HG03558 (cell line): ENCODE data around the gene PERM1.
"Not testable (repeated sequence)": the region's sequence is repeated elsewhere in the genome, so short reads cannot be mapped to it uniquely, and the experiment has no call there.

Experiments used
- ATAC-seq: cut with Tn5 transposase; IDR thresholded peaks from one replicate; pipeline ENCODE4 v1.9.1; 2021; ENCODE audit warnings: moderate number of reproducible peaks; ENCODE audit not compliant: unreplicated experiment; ENCODE audit errors: extremely low read depth

PERM1 gene

GRCh38 chr1:998995-999724 is 17.3 kb upstream of the PERM1 start:
- no peak for ATAC-seq

GRCh38 chr1:998745-998994 is 16.8 kb upstream of the PERM1 start:
- no peak for ATAC-seq

- ATAC-seq, result no peak
Measured at GRCh38 chr1:997993-998744, 16.3 kb upstream of the PERM1 start.

GRCh38 chr1:997713-997992 is 15.8 kb upstream of the PERM1 start:
- no peak for ATAC-seq

GRCh38 chr1:996851-997712 is 15.2 kb upstream of the PERM1 start:
- no peak for ATAC-seq

- ATAC-seq, result no peak
Measured at GRCh38 chr1:995665-996633, 14.1 kb upstream of the PERM1 start.

- ATAC-seq, result not testable (repeated sequence)
Measured at GRCh38 chr1:994546-994945, 12.7 kb upstream of the PERM1 start.

- no peak for ATAC-seq
Measured at GRCh38 chr1:993379-993995, 11.6 kb upstream of the PERM1 start.

GRCh38 chr1:992362-992761 is 10.5 kb upstream of the PERM1 start:
- no peak for ATAC-seq

GRCh38 chr1:991895-992294 is 10.0 kb upstream of the PERM1 start:
- ATAC-seq, result no peak

GRCh38 chr1:991275-991674 is 9.4 kb upstream of the PERM1 start:
- not testable (repeated sequence) for ATAC-seq

GRCh38 chr1:988061-988460 is 6.2 kb upstream of the PERM1 start:
- ATAC-seq, result not testable (repeated sequence)

GRCh38 chr1:985126-985525 is 3.2 kb upstream of the PERM1 start:
- no peak for ATAC-seq

- no peak for ATAC-seq
Measured at GRCh38 chr1:984476-984814, 2.6 kb upstream of the PERM1 start.

GRCh38 chr1:983798-984475 is 2.0 kb upstream of the PERM1 start:
- no peak for ATAC-seq

- ATAC-seq, result no peak
Measured at GRCh38 chr1:982765-983436, 1.0 kb upstream of the PERM1 start.

- no peak for ATAC-seq
Measured at GRCh38 chr1:981491-981954, 370 bp downstream of the PERM1 start.

GRCh38 chr1:980602-981395 is 1.1 kb downstream of the PERM1 start:
- no peak for ATAC-seq
